GM23338 (cell line): ENCODE measurements around the gene SEC16B. TPM values are rescaled to one million over a fixed set of nuclear protein-coding genes. Genes with fewer than 3 reads are reported as not detected.

Source experiments
- ATAC-seq: fragments of 200-7000 bp; cut with Tn5 transposase; 3 replicates; pipeline ENCODE4 v1.9.1; 2020
- DNase-seq: peaks from one replicate; pipeline ENCODE4 v3.0.0-alpha.2; 2015; ENCODE audit warnings: low spot score
- H2AFZ ChIP-seq: fragments of 200-600 bp; sonication (generic); 2 replicates; pipeline ENCODE4 v1.8.0; 2016; ENCODE audit warnings: antibody characterized with exemption, mild to moderate bottlenecking, moderate library complexity
- H3F3A ChIP-seq: fragments of 200-600 bp; sonication (generic); replicated peaks from 2 replicates; pipeline ENCODE4 v1.8.0; 2017; ENCODE audit warnings: antibody characterized with exemption, mixed run types, low read depth
- H3K27ac ChIP-seq: fragments of 200-600 bp; sonication (generic); 2 replicates; pipeline ENCODE4 v1.6.1; 2016; ENCODE audit warnings: low read depth
- H3K27me3 ChIP-seq: fragments of 200-600 bp; sonication (generic); 2 replicates; pipeline ENCODE4 v1.8.0; 2016; ENCODE audit warnings: mild to moderate bottlenecking, mixed run types, moderate library complexity; ENCODE audit not compliant: insufficient read depth
- H3K36me3 ChIP-seq: fragments of 200-600 bp; sonication (generic); 2 replicates; pipeline ENCODE4 v1.8.0; 2016; ENCODE audit warnings: mild to moderate bottlenecking; ENCODE audit not compliant: insufficient read depth
- H3K4me1 ChIP-seq: fragments of 200-600 bp; sonication (generic); 2 replicates; pipeline ENCODE4 v1.8.0; 2016; ENCODE audit warnings: mild to moderate bottlenecking, moderate library complexity; ENCODE audit not compliant: insufficient read depth
- H3K4me2 ChIP-seq: fragments of 200-600 bp; sonication (generic); 2 replicates; pipeline ENCODE4 v1.7.1; 2017; ENCODE audit warnings: mixed run types
- H3K4me3 ChIP-seq: fragments of 200-600 bp; sonication (generic); 2 replicates; pipeline ENCODE4 v1.6.1; 2016; ENCODE audit warnings: mixed run types
- H3K79me2 ChIP-seq: fragments of 200-600 bp; sonication (generic); replicated peaks from 2 replicates; pipeline ENCODE4 v1.8.0; 2017; ENCODE audit warnings: mild to moderate bottlenecking; ENCODE audit not compliant: insufficient read depth
- H3K9me2 ChIP-seq: fragments of 200-600 bp; sonication (generic); 2 replicates; pipeline ENCODE4 v1.8.0; 2017; ENCODE audit not compliant: insufficient read depth
- H4K20me1 ChIP-seq: fragments of 200-600 bp; sonication (generic); replicated peaks from 2 replicates; pipeline ENCODE4 v1.8.0; 2017; ENCODE audit warnings: mild to moderate bottlenecking; ENCODE audit not compliant: insufficient read depth
- H3K27ac Mint-ChIP-seq: 2 replicates; pipeline ENCODE4 v1.8.0; 2020; ENCODE audit warnings: inconsistent platforms, mild to moderate bottlenecking, moderate library complexity, mixed read lengths
- H3K27me3 Mint-ChIP-seq: 3 replicates; pipeline ENCODE4 v1.8.0; 2022; ENCODE audit warnings: low read depth, mild to moderate bottlenecking, moderate library complexity, mixed read lengths, inconsistent platforms; ENCODE audit not compliant: insufficient read depth, poor library complexity
- H3K36me3 Mint-ChIP-seq: 3 replicates; pipeline ENCODE4 v1.8.0; 2021; ENCODE audit warnings: low read depth, mild to moderate bottlenecking, inconsistent platforms, moderate library complexity, mixed read lengths
- H3K4me1 Mint-ChIP-seq: 3 replicates; pipeline ENCODE4 v1.8.0; 2020; ENCODE audit warnings: mild to moderate bottlenecking, inconsistent platforms, mixed read lengths
- H3K4me3 Mint-ChIP-seq: 3 replicates; pipeline ENCODE4 v1.8.0; 2021; ENCODE audit warnings: moderate library complexity, mild to moderate bottlenecking, inconsistent platforms, mixed read lengths
- H3K9me3 Mint-ChIP-seq: 3 replicates; pipeline ENCODE4 v1.8.0; 2020; ENCODE audit warnings: moderate library complexity, mild to moderate bottlenecking, inconsistent platforms, mixed read lengths
- CTCF ChIP-seq, 2 experiments: fragments of 200-600 bp in 1 of 2; sonication (generic) in 1 of 2; conservative IDR thresholded peaks; 2 replicates each; pipeline versions ENCODE4 v1.5.1 to v1.6.1; 2016 to 2017; ENCODE audit warnings: antibody characterized with exemption in 2 of 2, low read depth in 2 of 2, mild to moderate bottlenecking in 2 of 2, moderate library complexity in 1 of 2
- ETS1 ChIP-seq: IDR thresholded peaks from 2 replicates; pipeline ENCODE4 v1.6.1; 2016; ENCODE audit warnings: antibody characterized with exemption
- EZH2 ChIP-seq: fragments of 200-600 bp; sonication (generic); IDR thresholded peaks from one replicate; pipeline ENCODE4 v1.8.0; 2017; ENCODE audit warnings: antibody characterized with exemption, mild to moderate bottlenecking, low read depth; ENCODE audit not compliant: unreplicated experiment
- EZH2phosphoT487 ChIP-seq: fragments of 200-600 bp; sonication (generic); IDR thresholded peaks from one replicate; pipeline ENCODE4 v1.8.1; 2018; ENCODE audit warnings: antibody characterized with exemption; ENCODE audit not compliant: unreplicated experiment
- JUNB ChIP-seq: IDR thresholded peaks from one replicate; pipeline ENCODE4 v1.6.1; 2016; ENCODE audit warnings: antibody characterized with exemption; ENCODE audit not compliant: unreplicated experiment
- NANOG ChIP-seq: IDR thresholded peaks from 2 replicates; pipeline ENCODE4 v1.6.1; 2016; ENCODE audit warnings: antibody characterized with exemption, borderline replicate concordance
- POLR2AphosphoS5 ChIP-seq: IDR thresholded peaks from 2 replicates; pipeline ENCODE4 v1.6.1; 2016; ENCODE audit warnings: antibody characterized with exemption, low read depth
- REST ChIP-seq: IDR thresholded peaks from one replicate; pipeline ENCODE4 v1.6.1; 2018; ENCODE audit warnings: antibody characterized with exemption; ENCODE audit not compliant: unreplicated experiment
- STAT1 ChIP-seq: IDR thresholded peaks from one replicate; pipeline ENCODE4 v1.6.1; 2016; ENCODE audit warnings: antibody characterized with exemption; ENCODE audit not compliant: unreplicated experiment
- ZNF331 ChIP-seq: fragments of 250-450 bp; sonication (Bioruptor Pico); IDR thresholded peaks from 2 replicates; pipeline ENCODE4 v1.5.0; 2020; ENCODE audit warnings: low read depth, mild to moderate bottlenecking, moderate library complexity
- polyA plus RNA-seq: library from polyadenylated mRNA; unstranded; fragments of >200 nt; fragmentation: Nextera tagmentation; extraction: Ambion mirVana; gene quantifications from 2 replicates; pipeline ENCODE4 v1.2.1, GENCODE V29; 2016
- total RNA-seq: library from RNA; depleted of rRNA; stranded (reverse); fragments of >200 nt; shearing (Covaris generic); gene quantifications from 2 replicates; pipeline ENCODE4 v1.2.3, GENCODE V29; 2014

Gene SEC16B
- total and polyA plus RNA-seq, 2 experiments from 2014 or later: 0.29 to 1.2 TPM

- TF ChIP-seq CTCF (conservative IDR thresholded peaks at IDR 0.05; ENCODE audit: low read depth in 2 of 2): no peak
- TF ChIP-seq ETS1: no peak
- TF ChIP-seq REST: no peak
- no peak for TF ChIP-seq STAT1
- no peak overlapping the region for H3K4me2 ChIP-seq
- Mint-ChIP-seq H3K27me3 (peaks cover 4% of the 10 kb centered on the region), H3K27ac (no peak overlapping the region), H3K9me3 (no peaks in the 10 kb centered on the region), H3K4me3 (no peak overlapping the region), H3K36me3 (no peaks in the 10 kb centered on the region), H3K4me1 (peaks cover 5% of the 10 kb centered on the region)
- no peak for ATAC-seq
- no peak for DNase-seq
- no peak overlapping the region for H3K4me3 ChIP-seq
- no peaks in the 10 kb centered on the region for H3K27me3 ChIP-seq
- no peaks in the 10 kb centered on the region for H4K20me1 ChIP-seq
- H3K36me3 ChIP-seq: no peaks in the 10 kb centered on the region
- H3K27ac ChIP-seq: no peak overlapping the region
- no peaks in the 10 kb centered on the region for H3K79me2 ChIP-seq
- H3K9me2 ChIP-seq: peaks cover 10% of the 10 kb centered on the region; the same call in 1 of the 2 replicates
- no peaks in the 10 kb centered on the region; the same call in 1 of the 2 replicates for H3K4me1 ChIP-seq
- no peaks in the 10 kb centered on the region for H3F3A ChIP-seq
- H2AFZ ChIP-seq: no peak overlapping the region
Observed at GRCh38 chr1:177915641-177916040, 54.2 kb downstream of the SEC16B start.

- no peak for ATAC-seq
- H3K27ac Mint-ChIP-seq: no peak overlapping the region
- Histone ChIP-seq H3K4me2 (no peak overlapping the region), H3K36me3 (no peaks in the 10 kb centered on the region), H2AFZ (no peak overlapping the region), H3K4me1 (no peaks in the 10 kb centered on the region; the same call in 1 of the 2 replicates), H3K4me3 (no peak overlapping the region), H3K27ac (no peak overlapping the region), H4K20me1 (no peaks in the 10 kb centered on the region), H3K9me2 (peaks cover 10% of the 10 kb centered on the region; the same call in 1 of the 2 replicates), H3K79me2 (no peaks in the 10 kb centered on the region), H3K27me3 (no peaks in the 10 kb centered on the region), H3F3A (no peaks in the 10 kb centered on the region)
- H3K27me3 Mint-ChIP-seq: peaks cover 4% of the 10 kb centered on the region
- H3K4me1 Mint-ChIP-seq: peaks cover 5% of the 10 kb centered on the region
- DNase-seq: no peak
- no peak overlapping the region for H3K4me3 Mint-ChIP-seq
- H3K36me3 Mint-ChIP-seq: no peaks in the 10 kb centered on the region
- no peaks in the 10 kb centered on the region; the same call in 2 of the 3 replicates for H3K9me3 Mint-ChIP-seq
- no peak for TF ChIP-seq ETS1
- TF ChIP-seq JUNB: no peak
- TF ChIP-seq ZNF331 (CRISPR knock-in tag): no peak
- no peak for TF ChIP-seq EZH2
- TF ChIP-seq EZH2phosphoT487: no peak
- no peak for TF ChIP-seq POLR2AphosphoS5
- TF ChIP-seq NANOG: no peak
Observed at GRCh38 chr1:177914603-177915002, 55.3 kb downstream of the SEC16B start.
